ENCODE results near the gene KRTAP4-3.
"Not testable (repeated sequence)": the region's sequence is repeated elsewhere in the genome, so short reads cannot be mapped to it uniquely, and the experiment has no call there.

Gene KRTAP4-3

GRCh38 chr17:41160648-41161047, 7.4 kb downstream of the KRTAP4-3 start, which contains the start of gene KRTAP4-4:
Gene KRTAP4-4, minus strand, starts transcription at chr17:41160748. Its CDS starts 57 bp downstream, at chr17:41160691.
- no peak within 1 kb of the TSS for H3K4me2 ChIP-seq (ENCODE audit: low read length)
- no peaks in the 10 kb centered on the region for H3K79me2 ChIP-seq
- no peak within 1 kb of the TSS for H3K9ac ChIP-seq
- H3K4me1 ChIP-seq = no peaks in the 10 kb centered on the region
- H3K36me3 ChIP-seq (ENCODE audit: control insufficient read depth, insufficient read depth, low read length) = no peaks in the 10 kb centered on the region
- H3K27ac ChIP-seq = no peak within 1 kb of the TSS
- no peak within 1 kb of the TSS for H3K4me3 ChIP-seq (ENCODE audit: low read depth, low read length)
- H3K27me3 ChIP-seq (ENCODE audit: control insufficient read depth, insufficient read depth, low read length) = no peaks in the 10 kb centered on the region
- no peak within 1 kb of the TSS for H2AFZ ChIP-seq
- TF ChIP-seq CTCF (IDR thresholded peaks at IDR 0.05) = no peak
- H3K9me3 ChIP-seq (ENCODE audit: control insufficient read depth, low read length) = no peaks in the 10 kb centered on the region

GRCh38 chr17:41160190-41160589, 7.8 kb downstream of the KRTAP4-3 start:
- not testable (repeated sequence) for H3K27me3 ChIP-seq (ENCODE audit: control insufficient read depth, insufficient read depth, low read length); H3K4me1 ChIP-seq; H3K9me3 ChIP-seq (ENCODE audit: control insufficient read depth, low read length)

GRCh38 chr17:41153856-41154255, 14.2 kb downstream of the KRTAP4-3 start:
- H3K4me3 ChIP-seq (ENCODE audit: low read depth, low read length) = no peak overlapping the region
- no peaks in the 10 kb centered on the region for H3K79me2 ChIP-seq
- no peaks in the 10 kb centered on the region for H3K27me3 ChIP-seq (ENCODE audit: control insufficient read depth, insufficient read depth, low read length)
- H2AFZ ChIP-seq = no peak overlapping the region
- TF ChIP-seq CTCF (IDR thresholded peaks at IDR 0.05) = no peak
- H3K9ac ChIP-seq = no peak overlapping the region
- H3K36me3 ChIP-seq (ENCODE audit: control insufficient read depth, insufficient read depth, low read length) = no peaks in the 10 kb centered on the region
- no peak overlapping the region for H3K27ac ChIP-seq
- no peaks in the 10 kb centered on the region for H3K4me1 ChIP-seq
- H3K4me2 ChIP-seq (ENCODE audit: low read length) = no peak overlapping the region
- no peaks in the 10 kb centered on the region for H3K9me3 ChIP-seq (ENCODE audit: control insufficient read depth, low read length)

More at GRCh38 chr17:41160190-41160589, 7.8 kb downstream of the KRTAP4-3 start:
- not testable (repeated sequence) for H3K4me2 ChIP-seq (ENCODE audit: low read length); H3K79me2 ChIP-seq; H3K9ac ChIP-seq; H3K27ac ChIP-seq; H2AFZ ChIP-seq; H3K36me3 ChIP-seq (ENCODE audit: control insufficient read depth, insufficient read depth, low read length); H3K4me3 ChIP-seq (ENCODE audit: low read depth, low read length)

- no peak overlapping the region for H3K27ac ChIP-seq
- no peak overlapping the region for H3K9ac ChIP-seq
- H3K36me3 ChIP-seq (ENCODE audit: control insufficient read depth, insufficient read depth, low read length) = no peaks in the 10 kb centered on the region
- no peak for TF ChIP-seq CTCF (IDR thresholded peaks at IDR 0.05)
- no peaks in the 10 kb centered on the region for H3K27me3 ChIP-seq (ENCODE audit: control insufficient read depth, insufficient read depth, low read length)
- H3K4me3 ChIP-seq (ENCODE audit: low read depth, low read length) = no peak overlapping the region
- H3K9me3 ChIP-seq (ENCODE audit: control insufficient read depth, low read length) = no peaks in the 10 kb centered on the region
- no peak overlapping the region for H2AFZ ChIP-seq
- no peaks in the 10 kb centered on the region for H3K79me2 ChIP-seq
- H3K4me2 ChIP-seq (ENCODE audit: low read length) = no peak overlapping the region
- no peaks in the 10 kb centered on the region for H3K4me1 ChIP-seq
Observed at GRCh38 chr17:41151525-41151924, 16.5 kb downstream of the KRTAP4-3 start.

- TF ChIP-seq CTCF (IDR thresholded peaks at IDR 0.05) = no peak
- H3K79me2 ChIP-seq = no peaks in the 10 kb centered on the region
- H3K27me3 ChIP-seq (ENCODE audit: control insufficient read depth, insufficient read depth, low read length) = no peaks in the 10 kb centered on the region
- no peak overlapping the region for H3K4me3 ChIP-seq (ENCODE audit: low read depth, low read length)
- H2AFZ ChIP-seq = no peak overlapping the region
- no peaks in the 10 kb centered on the region for H3K4me1 ChIP-seq
- no peak overlapping the region for H3K9ac ChIP-seq
- H3K36me3 ChIP-seq (ENCODE audit: control insufficient read depth, insufficient read depth, low read length) = no peaks in the 10 kb centered on the region
- H3K9me3 ChIP-seq (ENCODE audit: control insufficient read depth, low read length) = no peaks in the 10 kb centered on the region
- no peak overlapping the region for H3K27ac ChIP-seq
- H3K4me2 ChIP-seq (ENCODE audit: low read length) = no peak overlapping the region
Observed at GRCh38 chr17:41150026-41150425, 18.0 kb downstream of the KRTAP4-3 start.
